Brain microvascular endothelial cell (primary cell): ENCODE results near the gene CACFD1.

Experiments used
- DNase-seq: peaks from one replicate; pipeline ENCODE4 v3.0.0-alpha.2; 2020
- H3K27ac ChIP-seq: fragments of 250-450 bp; sonication (Bioruptor Pico); 2 replicates; pipeline ENCODE4 v1.5.1; 2020; ENCODE audit warnings: mild to moderate bottlenecking, moderate library complexity
- H3K27me3 ChIP-seq: fragments of 250-450 bp; sonication (Bioruptor Pico); replicated peaks from 2 replicates; pipeline ENCODE4 v1.5.1; 2020; ENCODE audit warnings: mild to moderate bottlenecking
- H3K36me3 ChIP-seq: fragments of 250-450 bp; sonication (Bioruptor Pico); replicated peaks from 2 replicates; pipeline ENCODE4 v1.5.1; 2020; ENCODE audit warnings: mild to moderate bottlenecking
- H3K4me3 ChIP-seq: 2 replicates; pipeline ENCODE4 v1.5.1; 2011; ENCODE audit warnings: low read depth, mild to moderate bottlenecking, control low read depth, low read length, moderate library complexity
- CTCF ChIP-seq: IDR thresholded peaks from 2 replicates; pipeline ENCODE4 v1.5.1; 2011; ENCODE audit warnings: low read depth, mild to moderate bottlenecking, moderate library complexity, low read length, control low read depth, inconsistent platforms; ENCODE audit errors: missing control alignments
- in situ Hi-C: cut with HindIII; loops from 2 replicates; pipeline ENCODE4 v1.10.0; 2017; ENCODE audit warnings: low sequenced_read_pairs, low pct_ligation_motif_present

The CACFD1 gene

GRCh38 chr9:133421615-133422542, 37.9 kb upstream of the CACFD1 start, which contains the start of gene ADAMTS13:
TSS of gene ADAMTS13 (plus strand) at chr9:133422367. CDS start at chr9:133422444, 77 bp downstream.
- TF ChIP-seq CTCF, result peak; percentile 40
- no peak within 1 kb of the TSS for H3K4me3 ChIP-seq
- DNase-seq, result no peak

GRCh38 chr9:133423216-133423615, 36.6 kb upstream of the CACFD1 start:
- no peak for DNase-seq
- no peak for TF ChIP-seq CTCF

More at GRCh38 chr9:133421615-133422542, 37.9 kb upstream of the CACFD1 start, which contains the start of gene ADAMTS13:
- in situ Hi-C loops, result no loop called here
- Histone ChIP-seq H3K36me3 (no peaks in the 10 kb centered on the region), H3K27ac (no peak within 1 kb of the TSS), H3K27me3 (no peaks in the 10 kb centered on the region)

GRCh38 chr9:133424187-133424586, 35.6 kb upstream of the CACFD1 start:
- H3K27ac ChIP-seq, result no peak overlapping the region
- in situ Hi-C loops, result no loop called here
- H3K27me3 ChIP-seq, result peaks cover 11% of the 10 kb centered on the region
- no peak for DNase-seq
- H3K36me3 ChIP-seq, result no peaks in the 10 kb centered on the region
- TF ChIP-seq CTCF, result no peak
- no peak overlapping the region for H3K4me3 ChIP-seq

More at GRCh38 chr9:133423216-133423615, 36.6 kb upstream of the CACFD1 start:
- Histone ChIP-seq H3K36me3 (no peaks in the 10 kb centered on the region), H3K4me3 (no peak overlapping the region), H3K27me3 (peaks cover 9% of the 10 kb centered on the region), H3K27ac (no peak overlapping the region)
- in situ Hi-C loops, result no loop called here

- H3K4me3 ChIP-seq, result no peak overlapping the region
- DNase-seq, result no peak
- peaks cover 11% of the 10 kb centered on the region for H3K27me3 ChIP-seq
- H3K36me3 ChIP-seq, result no peaks in the 10 kb centered on the region
- no peak for TF ChIP-seq CTCF
- in situ Hi-C loops, result no loop called here
- no peak overlapping the region for H3K27ac ChIP-seq
These were observed 34.6 kb upstream of the CACFD1 start for GRCh38 chr9:133425049-133425632.

GRCh38 chr9:133426011-133426410, 33.8 kb upstream of the CACFD1 start:
- no peak for DNase-seq
- TF ChIP-seq CTCF, result no peak
- Histone ChIP-seq H3K36me3 (no peaks in the 10 kb centered on the region), H3K27ac (no peak overlapping the region), H3K27me3 (peaks cover 11% of the 10 kb centered on the region), H3K4me3 (no peak overlapping the region)
- in situ Hi-C loops, result no loop called here
